ENCODE results near the gene TP53I11. TPM values are rescaled to one million over a fixed set of nuclear protein-coding genes. Genes with fewer than 3 reads are reported as not detected.

TP53I11 gene
- total and polyA plus RNA-seq, 2 donors (not counting 3 experiments of a cell fraction or from before 2014, with no cell fraction given): 31.5 to 79.4 TPM

- Histone ChIP-seq H2AFZ (ENCODE audit: low read depth, low read length) (no peak overlapping the region), H3K9ac (replicated peaks; ENCODE audit: extremely low read depth, insufficient read depth, low read length) (no peak overlapping the region), H4K20me1 (replicated peaks; ENCODE audit: control insufficient read depth, extremely low read depth, insufficient read depth, low read length) (no peaks in the 10 kb centered on the region), H3K9me3 (replicated peaks; ENCODE audit: control insufficient read depth, insufficient read depth, low read length) (no peaks in the 10 kb centered on the region), H3K27ac (ENCODE audit: insufficient read depth, low read depth, low read length) (no peak overlapping the region), H3K27me3 (ENCODE audit: control insufficient read depth in 2 of 2, insufficient read depth in 2 of 2, low read length in 2 of 2) (no peaks in the 10 kb centered on the region), H3K36me3 (ENCODE audit: control insufficient read depth in 2 of 2, extremely low read depth in 1 of 2, insufficient read depth in 2 of 2, low read length in 2 of 2) (no peaks in the 10 kb centered on the region), H3K4me1 (ENCODE audit: control insufficient read depth, extremely low read depth, insufficient read depth, low read length) (no peaks in the 10 kb centered on the region), H3K4me2 (ENCODE audit: insufficient read depth, low read length) (no peak overlapping the region), H3K9me1 (replicated peaks; ENCODE audit: control insufficient read depth, extremely low read depth, insufficient read depth, low read length) (no peaks in the 10 kb centered on the region), H3K4me3 (replicated peaks in 1 of 3; ENCODE audit: insufficient read depth in 1 of 3, low read depth in 1 of 3, low read length in 3 of 3) (no peak overlapping the region), H3K79me2 (ENCODE audit: control insufficient read depth, insufficient read depth, low read length) (no peaks in the 10 kb centered on the region)
- no peak for DNase-seq (ENCODE audit: low read depth, low spot score)
- no peak for TF ChIP-seq MAX (IDR thresholded peaks at IDR 0.05; ENCODE audit: insufficient read depth, insufficient read length)
- no peak for TF ChIP-seq POLR2AphosphoS5 (IDR thresholded peaks at IDR 0.05; ENCODE audit: insufficient read depth, low read depth, low read length)
- TF ChIP-seq FOS (IDR thresholded peaks at IDR 0.05; ENCODE audit: borderline replicate concordance, insufficient read depth, low read length): no peak
- no peak for TF ChIP-seq CTCF (IDR thresholded peaks at IDR 0.05; ENCODE audit: extremely low read depth in 1 of 2, insufficient read depth in 1 of 2, low read depth in 1 of 2, low read length in 2 of 2)
- no peak for TF ChIP-seq JUN (IDR thresholded peaks at IDR 0.05; ENCODE audit: borderline replicate concordance, insufficient read depth, insufficient read length, low read depth)
- no peak for TF ChIP-seq MYC (IDR thresholded peaks at IDR 0.05; ENCODE audit: low read depth, low read length)
- TF ChIP-seq EZH2 (IDR thresholded peaks at IDR 0.05; ENCODE audit: borderline replicate concordance, low read depth, low read length, severe bottlenecking): no peak
- TF ChIP-seq GATA2 (IDR thresholded peaks at IDR 0.05; ENCODE audit: insufficient read depth, insufficient read length, low read depth, low read length): no peak
- TF ChIP-seq POLR2A (IDR thresholded peaks at IDR 0.05; ENCODE audit: low read depth, low read length): no peak
- CTCF ChIA-PET: interaction anchor here (0.9 to 5.5 kb wide), 9 partner anchors 13 to 271 kb away, joined by 3 to 75 read pairs (median 4); partner anchors contain the start of gene TSPAN18
- FAIRE-seq: no peak
- intact Hi-C loops (cut with micrococcal nuclease) (loop anchor here (5.0 kb wide), 2 partner anchors 81 to 336 kb away; no protein-coding TSS in a partner anchor), dilution Hi-C loops (cut with MboI; ENCODE audit: extremely low pct_ligation_motif_present, low sequenced_read_pairs) (loop anchor here (10.0 kb wide), 1 partner anchor 268 kb away; no protein-coding TSS in a partner anchor)
- BruUV-seq (replicated peaks): no TSS peak
- POLR2A ChIA-PET: no interaction called here
Measured at GRCh38 chr11:44892843-44893242, 57.8 kb downstream of the TP53I11 start.

Measured in endothelial cell of umbilical vein (primary cell).